HG02885 (cell line): ENCODE data around the gene ANTXR1.

Experiments used
- ATAC-seq: cut with Tn5 transposase; IDR thresholded peaks from one replicate; pipeline ENCODE4 v1.9.1; 2021; ENCODE audit warnings: mild to moderate bottlenecking; ENCODE audit not compliant: unreplicated experiment, poor library complexity

The ANTXR1 gene

GRCh38 chr2:69124343-69124742 is 111.4 kb downstream of the ANTXR1 start:
- no peak for ATAC-seq

DNA sequence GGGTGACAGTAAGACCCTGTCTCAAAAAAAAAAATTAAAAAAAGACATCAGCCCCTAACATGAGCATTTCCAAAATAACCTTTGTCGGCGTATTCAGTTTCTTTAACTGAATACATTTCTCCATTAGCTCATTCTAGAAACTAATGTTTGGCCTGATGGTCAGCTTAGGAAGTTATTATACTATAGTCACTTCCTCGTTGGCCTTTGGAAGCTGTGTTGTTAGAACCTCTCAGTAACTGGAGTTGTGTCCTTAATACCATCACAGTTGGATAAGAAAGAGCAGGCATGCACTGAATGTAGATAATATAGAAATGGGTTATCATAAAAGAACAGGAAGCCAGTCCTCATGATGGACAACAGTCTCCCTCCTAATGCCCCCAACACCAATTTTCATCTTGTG is 112.8 kb downstream of the ANTXR1 start:
- no peak for ATAC-seq

GRCh38 chr2:69126341-69126740 is 113.4 kb downstream of the ANTXR1 start:
- no peak for ATAC-seq

DNA sequence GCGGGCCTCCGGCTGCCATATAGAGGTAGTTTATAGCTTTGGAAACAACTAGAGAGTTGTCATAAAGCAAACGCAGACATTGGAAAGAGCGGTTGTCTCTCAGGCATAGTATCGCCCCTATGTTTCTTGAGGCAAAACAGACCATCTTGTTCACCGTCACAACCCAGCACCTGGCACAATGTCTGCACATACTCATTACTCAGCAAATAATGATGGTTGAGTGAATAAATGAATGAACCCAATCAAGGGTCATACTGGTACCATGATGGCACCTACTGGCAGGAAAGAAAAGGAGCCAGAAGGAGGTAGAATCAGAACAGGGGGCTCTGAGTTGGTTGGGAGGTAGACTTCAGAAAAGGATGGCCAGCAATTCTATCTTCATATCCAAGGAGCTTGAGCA is 118.5 kb downstream of the ANTXR1 start:
- no peak for ATAC-seq

GRCh38 chr2:69131983-69132675 is 119.2 kb downstream of the ANTXR1 start:
- ATAC-seq: no peak

DNA sequence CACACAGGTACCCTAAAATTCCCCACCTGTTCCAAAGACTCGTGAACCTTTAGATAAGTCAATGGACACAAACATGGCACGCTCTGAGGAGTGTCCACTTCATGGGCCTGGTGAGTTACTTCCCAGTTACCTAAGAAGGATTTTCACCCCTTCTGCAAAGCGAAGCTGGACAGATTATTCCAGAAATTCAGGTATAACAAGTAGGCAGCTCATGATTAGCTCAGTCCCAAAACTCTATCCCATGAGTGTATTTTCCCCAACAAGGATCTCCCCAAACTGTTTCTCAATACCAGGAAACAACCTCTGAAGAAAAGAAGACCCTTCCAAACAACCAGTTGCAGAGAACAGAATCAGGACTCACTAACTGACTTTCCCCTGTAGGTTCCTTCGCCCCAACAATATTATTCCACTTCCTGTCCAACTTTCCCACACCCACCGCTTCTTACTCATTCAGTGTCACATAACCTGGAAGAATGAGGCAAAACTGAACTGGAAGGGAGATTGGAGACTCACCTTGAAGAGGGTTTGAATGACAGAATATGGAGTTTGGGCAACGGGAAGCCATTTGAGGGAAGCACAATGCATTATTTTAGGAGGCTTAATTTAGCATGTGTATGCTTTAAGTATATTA is 120.1 kb downstream of the ANTXR1 start:
- ATAC-seq: no peak

DNA sequence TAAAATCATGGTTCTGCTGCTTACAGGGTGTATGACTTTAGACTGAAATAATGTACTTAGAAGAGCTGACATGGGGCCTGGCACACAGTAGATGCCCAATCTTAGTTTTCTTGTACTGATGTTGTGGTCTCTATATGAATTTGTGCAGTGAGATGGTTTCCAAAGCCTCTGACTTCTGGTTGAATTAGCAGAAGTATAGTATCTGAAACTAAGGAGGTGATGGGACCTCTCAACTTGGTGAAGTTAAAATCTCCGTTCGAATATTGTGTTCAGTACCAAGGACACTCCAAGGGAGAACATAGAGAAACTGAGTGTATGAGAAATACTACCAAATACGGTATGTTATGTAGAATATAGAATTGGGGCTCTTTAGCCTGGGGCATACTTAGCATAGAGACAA is 120.9 kb downstream of the ANTXR1 start:
- no peak for ATAC-seq

GRCh38 chr2:69134306-69134945 is 121.4 kb downstream of the ANTXR1 start:
- no peak for ATAC-seq

- ATAC-seq: no peak
These were observed 125.3 kb downstream of the ANTXR1 start for GRCh38 chr2:69138247-69138772.

- ATAC-seq: no peak
These were observed 125.9 kb downstream of the ANTXR1 start for GRCh38 chr2:69138793-69139459.

DNA sequence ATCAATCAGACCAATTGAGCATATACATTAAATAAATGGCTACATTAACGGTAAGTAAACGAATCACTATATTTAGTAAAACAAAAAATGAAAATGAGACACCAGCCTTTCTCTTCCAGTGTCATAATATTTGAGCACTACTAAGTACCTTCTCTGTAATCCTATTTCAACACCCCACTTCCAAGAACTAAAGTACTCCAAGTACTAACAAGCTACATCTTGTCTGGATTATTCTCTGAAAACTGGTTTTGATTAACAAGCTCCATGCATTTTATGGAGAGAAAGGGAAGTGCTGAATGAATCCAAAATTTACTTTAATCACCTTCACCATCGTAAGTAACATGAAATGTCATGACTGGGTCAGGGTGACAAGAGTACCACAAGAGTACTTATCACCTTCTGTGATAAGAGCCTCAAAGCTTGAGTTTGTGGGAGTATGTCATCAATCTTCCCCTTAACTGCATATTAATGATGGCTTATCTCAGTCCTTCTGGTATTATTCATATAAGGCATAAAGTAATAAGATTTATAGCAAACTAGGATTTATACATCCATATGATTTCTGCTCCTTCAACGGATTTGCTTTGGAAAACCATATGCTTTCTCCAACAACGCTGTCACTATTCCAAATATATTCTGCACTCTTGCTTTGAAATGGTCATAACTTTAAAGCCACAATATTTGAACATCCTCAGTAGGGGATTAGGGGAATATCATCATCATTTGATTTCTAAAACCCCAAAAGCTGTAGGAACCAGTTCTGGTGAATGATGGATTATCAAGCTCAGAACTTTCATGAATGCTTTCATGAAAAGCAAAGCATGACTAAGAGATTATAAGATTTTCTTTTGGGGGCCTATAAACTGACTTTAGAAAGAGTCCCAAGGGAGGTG is 127.0 kb downstream of the ANTXR1 start:
- ATAC-seq: no peak

DNA sequence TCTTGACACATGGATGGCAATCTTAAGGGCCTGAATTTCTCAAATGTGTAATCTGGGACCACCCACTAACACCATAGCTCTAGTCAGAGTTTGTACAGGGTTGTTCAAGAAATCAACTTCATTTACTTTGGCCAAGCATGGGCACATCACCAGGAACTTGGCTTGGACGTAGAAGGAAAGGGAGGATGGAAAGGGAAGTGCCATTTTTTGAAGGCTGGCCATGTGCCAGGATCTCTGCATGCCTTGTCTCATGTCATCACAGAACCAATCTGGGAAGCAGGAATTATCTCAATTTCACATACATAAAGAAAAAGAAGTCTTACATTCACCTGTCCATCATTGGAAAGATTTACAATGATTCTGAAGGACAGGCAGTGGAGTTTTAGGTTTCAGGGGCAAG is 128.1 kb downstream of the ANTXR1 start:
- no peak for ATAC-seq

GRCh38 chr2:69143748-69144360 is 130.9 kb downstream of the ANTXR1 start:
- ATAC-seq: no peak

- no peak for ATAC-seq
These were observed 132.2 kb downstream of the ANTXR1 start for GRCh38 chr2:69145204-69145603.

GRCh38 chr2:69147841-69148533 is 135.0 kb downstream of the ANTXR1 start:
- no peak for ATAC-seq

DNA sequence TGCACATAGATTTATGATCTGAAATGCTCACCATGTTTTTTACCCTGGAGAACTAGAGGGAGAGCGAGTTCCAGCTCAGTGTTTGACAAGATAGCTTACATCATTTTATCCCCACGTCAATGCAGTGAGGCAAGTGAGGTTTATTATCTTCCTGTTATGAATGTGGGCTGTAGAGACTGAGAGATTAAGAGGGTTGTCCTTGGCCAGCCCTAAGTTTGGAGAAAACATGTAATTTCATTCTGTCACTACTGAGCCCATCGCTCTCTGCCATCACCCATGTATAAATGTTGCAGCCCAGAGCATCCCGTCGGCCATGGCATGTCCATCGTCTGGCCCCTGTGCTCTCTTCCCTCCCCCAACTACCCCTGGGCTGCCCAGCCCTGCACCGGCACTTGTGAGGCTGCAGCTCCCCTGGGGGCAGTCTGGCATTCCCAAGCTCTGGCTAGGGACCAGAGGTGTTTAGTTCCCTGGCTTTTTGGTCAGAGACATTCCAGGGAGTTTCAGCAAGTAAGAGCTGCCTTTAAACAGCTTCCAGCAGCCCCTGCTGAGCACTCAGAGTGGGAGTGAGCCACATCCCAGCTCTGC is 136.7 kb downstream of the ANTXR1 start:
- no peak for ATAC-seq

GRCh38 chr2:69151931-69152330 is 139.0 kb downstream of the ANTXR1 start:
- ATAC-seq: no peak

GRCh38 chr2:69152847-69153583 is 140.0 kb downstream of the ANTXR1 start:
- no peak for ATAC-seq
